ENCODE measurements around the gene S100A10. TPM values are rescaled to one million over a fixed set of nuclear protein-coding genes. Genes with fewer than 3 reads are reported as not detected.

S100A10 gene
- total RNA-seq, 4 donors from 2014 or later, result 57.6 to 155 (median 106) TPM

GRCh38 chr1:152029929-152030211 is 36.2 kb upstream of the S100A10 start:
- Histone ChIP-seq H3K4me3 (no peak overlapping the region), H3K9me3 (no peaks in the 10 kb centered on the region), H3K27me3 (no peaks in the 10 kb centered on the region), H3K36me3 (peaks cover 0 to 38% of the 10 kb centered on the region in 2 donors), H3K27ac (no peak overlapping the region), H3K4me1 (peaks cover 0 to 20% (median 3%) of the 10 kb centered on the region in 3 donors)
- WGBS, 2 donors (ENCODE audit: low coverage in 1 of 2), result 80 to 88% methylated on average over 2 to 4 of the region's 4 CpGs
- TF ChIP-seq EP300 (IDR thresholded peaks at IDR 0.05), result no peak
- TF ChIP-seq CTCF (IDR thresholded peaks at IDR 0.05), result no peak
- no peak for TF ChIP-seq POLR2AphosphoS5 (IDR thresholded peaks at IDR 0.05)
- TF ChIP-seq POLR2A (IDR thresholded peaks at IDR 0.05), result no peak
- no peak for ATAC-seq

- H3K27me3 ChIP-seq, result no peaks in the 10 kb centered on the region
- peaks cover 0 to 38% of the 10 kb centered on the region in 2 donors for H3K36me3 ChIP-seq
- no peaks in the 10 kb centered on the region for H3K9me3 ChIP-seq
- H3K4me3 ChIP-seq, result no peak overlapping the region
- H3K27ac ChIP-seq, result no peak overlapping the region
- WGBS, 2 donors (ENCODE audit: low coverage in 1 of 2), result 80 to 90% methylated on average over 6 of the region's 8 CpGs
- no peak for ATAC-seq
- TF ChIP-seq POLR2AphosphoS5 (IDR thresholded peaks at IDR 0.05) (no peak), POLR2A (IDR thresholded peaks at IDR 0.05) (no peak), CTCF (IDR thresholded peaks at IDR 0.05) (no peak), EP300 (IDR thresholded peaks at IDR 0.05) (no peak)
- H3K4me1 ChIP-seq, result peaks cover 0 to 15% (median 3%) of the 10 kb centered on the region in 3 donors
Observed at GRCh38 chr1:152029144-152029928, 35.7 kb upstream of the S100A10 start.

GRCh38 chr1:152026895-152027294 is 33.2 kb upstream of the S100A10 start:
- TF ChIP-seq EP300 (IDR thresholded peaks at IDR 0.05) (no peak), POLR2A (IDR thresholded peaks at IDR 0.05) (no peak), CTCF (IDR thresholded peaks at IDR 0.05) (no peak), POLR2AphosphoS5 (IDR thresholded peaks at IDR 0.05) (no peak)
- ATAC-seq, result no peak
- 44 to 63% methylated on average over 3 of the region's 3 CpGs for WGBS, 2 donors (ENCODE audit: low coverage in 1 of 2)

GRCh38 chr1:152024223-152024622 is 30.6 kb upstream of the S100A10 start:
- H3K4me3 ChIP-seq, result no peak overlapping the region
- no peak for TF ChIP-seq POLR2AphosphoS5 (IDR thresholded peaks at IDR 0.05)
- no peak for TF ChIP-seq POLR2A (IDR thresholded peaks at IDR 0.05)
- no peak for TF ChIP-seq CTCF (IDR thresholded peaks at IDR 0.05)
- TF ChIP-seq EP300 (IDR thresholded peaks at IDR 0.05), result no peak
- H3K27me3 ChIP-seq, result no peaks in the 10 kb centered on the region
- no peaks in the 10 kb centered on the region for H3K9me3 ChIP-seq
- no peaks in the 10 kb centered on the region for H3K36me3 ChIP-seq
- H3K4me1 ChIP-seq, result no peaks in the 10 kb centered on the region
- WGBS, 2 donors (ENCODE audit: low coverage in 1 of 2), result 43 to 87% methylated on average over 1 to 4 of the region's 4 CpGs
- H3K27ac ChIP-seq, result no peak overlapping the region
- no peak for ATAC-seq

More at GRCh38 chr1:152026895-152027294, 33.2 kb upstream of the S100A10 start:
- Histone ChIP-seq H3K9me3 (no peaks in the 10 kb centered on the region), H3K4me1 (no peaks in the 10 kb centered on the region), H3K27me3 (no peaks in the 10 kb centered on the region), H3K36me3 (peaks cover 0 to 18% of the 10 kb centered on the region in 2 donors), H3K4me3 (no peak overlapping the region), H3K27ac (no peak overlapping the region)

- no peaks in the 10 kb centered on the region for H3K9me3 ChIP-seq
- H3K4me3 ChIP-seq, result no peak overlapping the region
- H3K27ac ChIP-seq, result no peak overlapping the region
- H3K4me1 ChIP-seq, result no peaks in the 10 kb centered on the region
- no peak for ATAC-seq
- no peaks in the 10 kb centered on the region for H3K36me3 ChIP-seq
- TF ChIP-seq POLR2AphosphoS5 (IDR thresholded peaks at IDR 0.05) (no peak), POLR2A (IDR thresholded peaks at IDR 0.05) (no peak), CTCF (IDR thresholded peaks at IDR 0.05) (no peak), EP300 (IDR thresholded peaks at IDR 0.05) (no peak)
- H3K27me3 ChIP-seq, result no peaks in the 10 kb centered on the region
- 93% methylated on average over 2 to 4 of the region's 4 CpGs for WGBS, 2 donors (ENCODE audit: low coverage in 1 of 2)
Observed at GRCh38 chr1:152023221-152023620, 29.6 kb upstream of the S100A10 start.
